DND-41 (cell line): ENCODE results near the gene NCAPD3.

Experiments
- CTCF ChIP-seq: IDR thresholded peaks from 2 replicates; pipeline ENCODE4 v1.5.1; 2012; ENCODE audit warnings: borderline replicate concordance, low read length, moderate library complexity, mild to moderate bottlenecking; ENCODE audit not compliant: poor library complexity, severe bottlenecking; ENCODE audit errors: extremely low read depth
- EZH2 ChIP-seq: IDR thresholded peaks from 3 replicates; pipeline ENCODE4 v1.6.1; 2012; ENCODE audit warnings: borderline replicate concordance, low read depth, mild to moderate bottlenecking, moderate library complexity, low read length, inconsistent platforms; ENCODE audit not compliant: severe bottlenecking

DNA sequence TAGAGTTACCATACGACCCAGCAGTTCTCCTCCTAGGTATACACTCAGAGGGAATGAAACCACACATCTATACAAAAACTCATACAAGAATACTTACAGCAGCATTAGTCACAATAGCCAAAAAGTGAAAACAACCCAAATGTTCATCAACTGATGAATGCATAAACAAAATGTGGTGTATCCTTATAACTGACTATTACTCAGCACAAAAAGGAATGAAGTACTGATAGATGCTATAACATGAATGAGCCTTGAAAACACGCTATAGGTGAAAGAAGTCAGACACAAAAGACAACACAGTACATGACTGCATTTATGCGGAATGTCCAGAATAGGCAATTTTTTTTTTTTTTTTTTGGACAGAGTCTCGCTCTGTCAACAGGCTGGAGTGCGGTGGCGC, 23.1 kb downstream of the NCAPD3 start:
- TF ChIP-seq CTCF, result no peak
- TF ChIP-seq EZH2, result no peak
